ENCODE measurements around the gene ZCCHC8. TPM values are rescaled to one million over a fixed set of nuclear protein-coding genes. Genes with fewer than 3 reads are reported as not detected.

ZCCHC8 gene
- total and polyA plus RNA-seq, 2 donors (not counting 3 experiments of a cell fraction or from before 2014, with no cell fraction given) = 10.0 to 24.4 TPM

- DNase-seq (ENCODE audit: low read depth, low spot score) (no peak), FAIRE-seq (no peak)
- no TSS peak for BruUV-seq (replicated peaks)
- Histone ChIP-seq H3K36me3 (ENCODE audit: control insufficient read depth in 2 of 2, extremely low read depth in 1 of 2, insufficient read depth in 2 of 2, low read length in 2 of 2) (peaks cover 9 to 25% of the 10 kb centered on the region in 2 experiments), H3K9me3 (replicated peaks; ENCODE audit: control insufficient read depth, insufficient read depth, low read length) (no peaks in the 10 kb centered on the region), H3K4me2 (ENCODE audit: insufficient read depth, low read length) (no peak overlapping the region), H3K79me2 (ENCODE audit: control insufficient read depth, insufficient read depth, low read length) (no peaks in the 10 kb centered on the region), H3K9ac (replicated peaks; ENCODE audit: extremely low read depth, insufficient read depth, low read length) (no peak overlapping the region), H3K9me1 (replicated peaks; ENCODE audit: control insufficient read depth, extremely low read depth, insufficient read depth, low read length) (no peaks in the 10 kb centered on the region), H4K20me1 (replicated peaks; ENCODE audit: control insufficient read depth, extremely low read depth, insufficient read depth, low read length) (no peaks in the 10 kb centered on the region), H3K27me3 (ENCODE audit: control insufficient read depth in 2 of 2, insufficient read depth in 2 of 2, low read length in 2 of 2) (no peaks in the 10 kb centered on the region), H3K4me1 (ENCODE audit: control insufficient read depth, extremely low read depth, insufficient read depth, low read length) (no peaks in the 10 kb centered on the region), H3K27ac (ENCODE audit: insufficient read depth, low read depth, low read length) (no peak overlapping the region), H3K4me3 (replicated peaks in 1 of 3; ENCODE audit: insufficient read depth in 1 of 3, low read depth in 1 of 3, low read length in 3 of 3) (no peak overlapping the region), H2AFZ (ENCODE audit: low read depth, low read length) (no peak overlapping the region)
- intact Hi-C loops (cut with micrococcal nuclease) (no loop called here), dilution Hi-C loops (cut with MboI; ENCODE audit: extremely low pct_ligation_motif_present, low sequenced_read_pairs) (no loop called here)
- CTCF ChIA-PET = no interaction called here
- TF ChIP-seq, protein P1, sequence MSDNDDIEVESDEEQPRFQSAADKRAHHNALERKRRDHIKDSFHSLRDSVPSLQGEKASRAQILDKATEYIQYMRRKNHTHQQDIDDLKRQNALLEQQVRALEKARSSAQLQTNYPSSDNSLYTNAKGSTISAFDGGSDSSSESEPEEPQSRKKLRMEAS (IDR thresholded peaks at IDR 0.05; ENCODE audit: insufficient read depth, insufficient read length) = no peak
- TF ChIP-seq FOS (IDR thresholded peaks at IDR 0.05; ENCODE audit: borderline replicate concordance, insufficient read depth, low read length) (no peak), MYC (IDR thresholded peaks at IDR 0.05; ENCODE audit: low read depth, low read length) (no peak)
- POLR2A ChIA-PET = no interaction called here
These were observed 18.9 kb downstream of the ZCCHC8 start for GRCh38 chr12:122481861-122482260.

- peaks cover 11 to 27% of the 10 kb centered on the region in 2 experiments for H3K36me3 ChIP-seq (ENCODE audit: control insufficient read depth in 2 of 2, extremely low read depth in 1 of 2, insufficient read depth in 2 of 2, low read length in 2 of 2)
These were observed 20.0 kb downstream of the ZCCHC8 start for GRCh38 chr12:122480753-122481152.

More at GRCh38 chr12:122480753-122481152, 20.0 kb downstream of the ZCCHC8 start:
- no peak overlapping the region for H3K4me2 ChIP-seq (ENCODE audit: insufficient read depth, low read length)
- CTCF ChIA-PET = interaction anchor here (1.1 to 1.7 kb wide), 2 partner anchors 9 to 81 kb away, joined by 5 to 7 read pairs; no protein-coding TSS in a partner anchor
- no peaks in the 10 kb centered on the region for H3K9me1 ChIP-seq (replicated peaks; ENCODE audit: control insufficient read depth, extremely low read depth, insufficient read depth, low read length)
- intact Hi-C loops (cut with micrococcal nuclease) (no loop called here), dilution Hi-C loops (cut with MboI; ENCODE audit: extremely low pct_ligation_motif_present, low sequenced_read_pairs) (no loop called here)
- H3K9ac ChIP-seq (replicated peaks; ENCODE audit: extremely low read depth, insufficient read depth, low read length) = no peak overlapping the region
- no TSS peak for BruUV-seq (replicated peaks)
- H4K20me1 ChIP-seq (replicated peaks; ENCODE audit: control insufficient read depth, extremely low read depth, insufficient read depth, low read length) = no peaks in the 10 kb centered on the region
- POLR2A ChIA-PET = no interaction called here
- no peaks in the 10 kb centered on the region for H3K9me3 ChIP-seq (replicated peaks; ENCODE audit: control insufficient read depth, insufficient read depth, low read length)
- no peaks in the 10 kb centered on the region for H3K27me3 ChIP-seq (ENCODE audit: control insufficient read depth in 2 of 2, insufficient read depth in 2 of 2, low read length in 2 of 2)
- no peak overlapping the region for H3K4me3 ChIP-seq (replicated peaks in 1 of 3; ENCODE audit: insufficient read depth in 1 of 3, low read depth in 1 of 3, low read length in 3 of 3)
- DNase-seq (ENCODE audit: low read depth, low spot score) = no peak
- no peaks in the 10 kb centered on the region for H3K79me2 ChIP-seq (ENCODE audit: control insufficient read depth, insufficient read depth, low read length)
- no peak for FAIRE-seq
- H2AFZ ChIP-seq (ENCODE audit: low read depth, low read length) = no peak overlapping the region
- TF ChIP-seq, protein P2, sequence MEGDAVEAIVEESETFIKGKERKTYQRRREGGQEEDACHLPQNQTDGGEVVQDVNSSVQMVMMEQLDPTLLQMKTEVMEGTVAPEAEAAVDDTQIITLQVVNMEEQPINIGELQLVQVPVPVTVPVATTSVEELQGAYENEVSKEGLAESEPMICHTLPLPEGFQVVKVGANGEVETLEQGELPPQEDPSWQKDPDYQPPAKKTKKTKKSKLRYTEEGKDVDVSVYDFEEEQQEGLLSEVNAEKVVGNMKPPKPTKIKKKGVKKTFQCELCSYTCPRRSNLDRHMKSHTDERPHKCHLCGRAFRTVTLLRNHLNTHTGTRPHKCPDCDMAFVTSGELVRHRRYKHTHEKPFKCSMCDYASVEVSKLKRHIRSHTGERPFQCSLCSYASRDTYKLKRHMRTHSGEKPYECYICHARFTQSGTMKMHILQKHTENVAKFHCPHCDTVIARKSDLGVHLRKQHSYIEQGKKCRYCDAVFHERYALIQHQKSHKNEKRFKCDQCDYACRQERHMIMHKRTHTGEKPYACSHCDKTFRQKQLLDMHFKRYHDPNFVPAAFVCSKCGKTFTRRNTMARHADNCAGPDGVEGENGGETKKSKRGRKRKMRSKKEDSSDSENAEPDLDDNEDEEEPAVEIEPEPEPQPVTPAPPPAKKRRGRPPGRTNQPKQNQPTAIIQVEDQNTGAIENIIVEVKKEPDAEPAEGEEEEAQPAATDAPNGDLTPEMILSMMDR (IDR thresholded peaks at IDR 0.05; ENCODE audit: extremely low read depth in 1 of 2, insufficient read depth in 1 of 2, low read depth in 1 of 2, low read length in 2 of 2) = no peak
- TF ChIP-seq MYC (IDR thresholded peaks at IDR 0.05; ENCODE audit: low read depth, low read length) (no peak), EZH2 (IDR thresholded peaks at IDR 0.05; ENCODE audit: borderline replicate concordance, low read depth, low read length, severe bottlenecking) (no peak), POLR2AphosphoS5 (IDR thresholded peaks at IDR 0.05; ENCODE audit: insufficient read depth, low read depth, low read length) (no peak), GATA2 (IDR thresholded peaks at IDR 0.05; ENCODE audit: insufficient read depth, insufficient read length, low read depth, low read length) (no peak), POLR2A (IDR thresholded peaks at IDR 0.05; ENCODE audit: low read depth, low read length) (no peak), FOS (IDR thresholded peaks at IDR 0.05; ENCODE audit: borderline replicate concordance, insufficient read depth, low read length) (no peak), JUN (IDR thresholded peaks at IDR 0.05; ENCODE audit: borderline replicate concordance, insufficient read depth, insufficient read length, low read depth) (no peak)
- TF ChIP-seq, protein P1 (IDR thresholded peaks at IDR 0.05; ENCODE audit: insufficient read depth, insufficient read length) = no peak
- no peak overlapping the region for H3K27ac ChIP-seq (ENCODE audit: insufficient read depth, low read depth, low read length)
- no peaks in the 10 kb centered on the region for H3K4me1 ChIP-seq (ENCODE audit: control insufficient read depth, extremely low read depth, insufficient read depth, low read length)
